ENCODE results near the gene SHH.

Gene SHH

GRCh38 chr7:155837126-155837479 is 24.8 kb upstream of the SHH start:
- ATAC-seq, result no peak
- TF ChIP-seq TCF4 (CRISPR knock-in tag; IDR thresholded peaks at IDR 0.05; ENCODE audit: borderline replicate concordance), result no peak
- TF ChIP-seq CREB5 (CRISPR knock-in tag; IDR thresholded peaks at IDR 0.05; ENCODE audit: low read depth), result no peak
- no peak for TF ChIP-seq PATZ1 (CRISPR knock-in tag; IDR thresholded peaks at IDR 0.05; ENCODE audit: borderline replicate concordance)
- TF ChIP-seq PPARA (CRISPR knock-in tag; IDR thresholded peaks at IDR 0.05; ENCODE audit: borderline replicate concordance), result no peak
- no peak for TF ChIP-seq TSHZ2 (CRISPR knock-in tag; IDR thresholded peaks at IDR 0.05)
- no peak for TF ChIP-seq ZFP3 (CRISPR knock-in tag; IDR thresholded peaks at IDR 0.05)
- no peak for TF ChIP-seq POU6F1 (CRISPR knock-in tag; IDR thresholded peaks at IDR 0.05; ENCODE audit: borderline replicate concordance, low read depth)
- no peak for TF ChIP-seq ISL1 (CRISPR knock-in tag; IDR thresholded peaks at IDR 0.05)
- no peak for TF ChIP-seq CSRNP3 (CRISPR knock-in tag; IDR thresholded peaks at IDR 0.05)
- TF ChIP-seq ZNF8 (CRISPR knock-in tag; IDR thresholded peaks at IDR 0.05), result no peak
- TF ChIP-seq ZC3H10 (CRISPR knock-in tag; IDR thresholded peaks at IDR 0.05), result no peak
- TF ChIP-seq BACH2 (CRISPR knock-in tag; IDR thresholded peaks at IDR 0.05; ENCODE audit: borderline replicate concordance), result no peak
- no peak for TF ChIP-seq ESRRG (CRISPR knock-in tag; IDR thresholded peaks at IDR 0.05)
- TF ChIP-seq ARNTL (CRISPR knock-in tag; IDR thresholded peaks at IDR 0.05; ENCODE audit: borderline replicate concordance, low read depth), result no peak
- no peak for TF ChIP-seq SNAI2 (CRISPR knock-in tag; IDR thresholded peaks at IDR 0.05)
- TF ChIP-seq ZNF70 (CRISPR knock-in tag; IDR thresholded peaks at IDR 0.05), result no peak
- TF ChIP-seq OSR1 (CRISPR knock-in tag; IDR thresholded peaks at IDR 0.05), result no peak
- no peak for TF ChIP-seq CSDC2 (CRISPR knock-in tag; IDR thresholded peaks at IDR 0.05)
- TF ChIP-seq GLIS3 (CRISPR knock-in tag; IDR thresholded peaks at IDR 0.05), result no peak
- no peak for TF ChIP-seq ZFP30 (CRISPR knock-in tag; IDR thresholded peaks at IDR 0.05)

GRCh38 chr7:155836216-155837125 is 24.2 kb upstream of the SHH start:
- ATAC-seq, result no peak
- no peak for TF ChIP-seq ZNF565 (CRISPR knock-in tag; conservative IDR thresholded peaks at IDR 0.05; ENCODE audit: low read depth)
- TF ChIP-seq ESRRG (CRISPR knock-in tag; IDR thresholded peaks at IDR 0.05), result no peak
- no peak for TF ChIP-seq CREB5 (CRISPR knock-in tag; IDR thresholded peaks at IDR 0.05; ENCODE audit: low read depth)

Measured in SK-N-SH treated with all-trans-retinoic acid at 6 μM for 48 hours (cell line).